Body of pancreas (tissue), 4 donors: ENCODE data around the gene MRTFA.

Experiments
- POLR2A ChIP-seq, 3 donors: fragments of 450-650 bp; IDR thresholded peaks; one replicate each; pipeline ENCODE4 v1.6.1; 2016; ENCODE audit warnings: antibody characterized with exemption in 3 of 3, mild to moderate bottlenecking in 2 of 3
- TF ChIP-seq, protein P1 (sequence below), 7 experiments: fragments of 450-650 bp in 4 of 7; fragments of 200-600 bp in 3 of 7; sonication (generic) in 3 of 7; IDR thresholded peaks; one replicate each; pipeline ENCODE4 v1.5.1; 2016 to 2019; ENCODE audit warnings: antibody characterized with exemption in 7 of 7

- TF ChIP-seq, protein P1, sequence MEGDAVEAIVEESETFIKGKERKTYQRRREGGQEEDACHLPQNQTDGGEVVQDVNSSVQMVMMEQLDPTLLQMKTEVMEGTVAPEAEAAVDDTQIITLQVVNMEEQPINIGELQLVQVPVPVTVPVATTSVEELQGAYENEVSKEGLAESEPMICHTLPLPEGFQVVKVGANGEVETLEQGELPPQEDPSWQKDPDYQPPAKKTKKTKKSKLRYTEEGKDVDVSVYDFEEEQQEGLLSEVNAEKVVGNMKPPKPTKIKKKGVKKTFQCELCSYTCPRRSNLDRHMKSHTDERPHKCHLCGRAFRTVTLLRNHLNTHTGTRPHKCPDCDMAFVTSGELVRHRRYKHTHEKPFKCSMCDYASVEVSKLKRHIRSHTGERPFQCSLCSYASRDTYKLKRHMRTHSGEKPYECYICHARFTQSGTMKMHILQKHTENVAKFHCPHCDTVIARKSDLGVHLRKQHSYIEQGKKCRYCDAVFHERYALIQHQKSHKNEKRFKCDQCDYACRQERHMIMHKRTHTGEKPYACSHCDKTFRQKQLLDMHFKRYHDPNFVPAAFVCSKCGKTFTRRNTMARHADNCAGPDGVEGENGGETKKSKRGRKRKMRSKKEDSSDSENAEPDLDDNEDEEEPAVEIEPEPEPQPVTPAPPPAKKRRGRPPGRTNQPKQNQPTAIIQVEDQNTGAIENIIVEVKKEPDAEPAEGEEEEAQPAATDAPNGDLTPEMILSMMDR (IDR thresholded peaks at IDR 0.05) = no peak
- no peak for TF ChIP-seq POLR2A (IDR thresholded peaks at IDR 0.05)
Observed at GRCh38 chr22:40401981-40402406, 234.5 kb downstream of the MRTFA start.
